HG03565 (cell line): Measurements from ENCODE around the gene SULF2.

Source experiments
- ATAC-seq: cut with Tn5 transposase; IDR thresholded peaks from one replicate; pipeline ENCODE4 v1.9.1; 2021; ENCODE audit warnings: mild to moderate bottlenecking, moderate library complexity; ENCODE audit not compliant: unreplicated experiment

SULF2 gene

DNA sequence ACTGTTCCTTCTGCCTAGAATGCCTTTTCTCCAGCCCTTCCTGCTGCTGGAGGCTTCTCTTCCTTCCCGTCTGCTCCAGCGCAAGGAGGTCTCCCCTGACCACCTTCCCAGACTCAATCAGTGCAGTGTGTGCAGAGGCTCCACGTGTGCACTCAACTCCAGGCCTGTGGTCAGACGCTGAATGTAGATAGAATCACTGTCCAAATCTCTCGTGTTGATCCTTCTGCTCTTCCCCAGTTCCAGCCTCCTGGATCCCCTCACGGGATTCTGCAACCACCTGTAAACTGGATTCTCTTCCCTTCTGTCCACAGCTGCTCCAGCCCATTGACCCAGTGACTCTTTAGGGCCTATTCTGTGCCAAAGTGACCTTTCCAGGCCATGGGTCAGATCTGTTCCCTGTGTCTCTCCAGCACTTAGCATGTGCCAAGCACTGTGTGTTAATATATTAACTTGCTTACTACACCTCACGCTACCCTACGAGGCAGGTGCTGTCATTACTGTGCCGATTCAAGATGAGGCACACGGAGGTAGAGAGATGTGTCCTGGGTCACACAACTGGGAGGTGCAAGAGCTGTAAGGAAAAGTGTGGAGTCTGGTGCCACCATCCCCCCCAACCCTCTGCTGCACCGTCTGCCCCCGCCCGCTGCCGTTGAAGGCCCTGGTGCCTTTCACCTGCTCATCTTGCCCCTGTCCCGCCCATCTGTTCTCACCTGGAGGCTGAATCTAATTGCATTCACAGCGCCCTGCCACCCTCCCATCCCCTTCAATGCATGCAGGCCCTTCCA lies 112.2 kb downstream of the SULF2 start:
- no peak for ATAC-seq

DNA sequence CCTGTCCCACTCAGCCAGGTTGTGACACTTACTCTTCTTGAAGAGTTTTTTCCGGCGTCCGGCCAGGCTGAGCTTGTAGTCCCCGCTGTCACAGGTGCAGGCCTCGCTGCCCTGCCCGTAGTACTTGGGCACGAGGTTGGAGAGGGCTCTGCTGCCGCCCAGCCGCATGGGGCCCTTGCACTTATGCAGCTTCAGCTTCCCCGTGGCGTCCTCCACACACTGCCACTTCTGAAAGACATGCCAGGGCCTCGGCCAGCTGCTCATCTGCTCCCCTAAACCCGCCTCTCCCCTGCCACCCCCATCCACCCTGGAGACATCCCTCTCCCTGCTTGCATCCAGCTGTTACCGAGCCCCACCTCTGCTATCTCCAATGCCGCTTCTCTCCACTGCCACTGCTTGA lies 113.1 kb downstream of the SULF2 start:
- ATAC-seq = no peak

GRCh38 chr20:47670913-47671312 lies 114.4 kb downstream of the SULF2 start:
- ATAC-seq = no peak

GRCh38 chr20:47669927-47670890 lies 115.1 kb downstream of the SULF2 start:
- no peak for ATAC-seq

DNA sequence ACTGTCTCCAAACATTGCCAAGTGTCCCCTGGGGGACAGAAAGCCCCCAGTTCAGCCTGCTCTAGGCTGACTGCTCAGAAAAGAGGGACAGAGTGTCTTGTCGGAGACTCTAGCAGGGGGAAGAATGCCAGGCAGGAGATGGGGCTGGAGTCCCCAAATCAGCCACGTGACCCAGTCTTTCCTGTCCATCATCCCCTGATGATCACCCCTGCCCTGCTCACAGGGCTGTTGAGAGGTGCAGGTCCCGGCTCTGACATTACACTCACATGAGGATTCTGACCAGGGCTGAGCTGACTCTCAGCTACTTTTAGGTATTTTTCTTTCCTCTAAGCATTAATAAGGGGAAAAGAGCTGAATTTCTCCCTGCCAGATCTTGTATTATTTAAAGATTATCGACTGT lies 115.8 kb downstream of the SULF2 start:
- no peak for ATAC-seq

GRCh38 chr20:47669152-47669425 lies 116.2 kb downstream of the SULF2 start:
- no peak for ATAC-seq

DNA sequence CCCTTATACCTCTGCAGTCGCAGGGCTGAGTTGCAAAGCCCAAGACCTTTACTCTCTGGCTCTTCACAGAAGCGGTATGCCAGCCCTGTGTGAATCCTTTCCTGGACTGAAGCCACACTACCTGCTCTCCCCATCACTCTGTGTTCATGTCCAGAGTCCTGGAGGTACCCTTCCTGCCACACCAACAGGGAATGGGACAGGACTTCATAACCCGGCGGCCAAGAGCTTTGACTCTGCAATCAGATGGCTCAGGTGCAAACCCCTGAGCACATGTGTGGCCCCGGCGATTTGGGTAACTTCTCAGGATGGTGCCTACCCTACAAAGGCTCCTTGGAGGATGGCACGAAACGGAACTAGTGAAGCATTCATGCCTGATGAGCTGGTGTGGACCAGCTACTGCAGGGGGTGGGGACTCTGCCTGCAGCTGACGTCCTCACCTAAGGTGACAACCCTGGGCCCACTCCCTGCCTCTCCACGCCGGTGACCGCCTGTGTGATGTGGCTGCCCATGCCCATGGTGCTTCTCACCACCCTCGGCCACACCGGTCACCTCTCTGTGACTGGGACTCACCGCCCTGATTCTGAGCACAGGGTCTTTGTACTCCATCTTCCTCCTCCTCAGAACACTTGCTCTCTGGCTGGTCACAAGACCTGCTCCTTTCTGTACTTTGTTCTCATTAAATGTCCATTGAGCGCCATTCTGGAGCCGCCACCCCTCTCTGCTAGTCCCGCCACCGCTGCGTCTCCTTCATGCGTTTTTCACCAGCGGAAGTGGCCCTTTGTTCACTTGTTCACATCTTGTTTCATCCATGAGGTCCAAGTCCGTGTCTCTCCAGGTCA lies 116.7 kb downstream of the SULF2 start:
- no peak for ATAC-seq

DNA sequence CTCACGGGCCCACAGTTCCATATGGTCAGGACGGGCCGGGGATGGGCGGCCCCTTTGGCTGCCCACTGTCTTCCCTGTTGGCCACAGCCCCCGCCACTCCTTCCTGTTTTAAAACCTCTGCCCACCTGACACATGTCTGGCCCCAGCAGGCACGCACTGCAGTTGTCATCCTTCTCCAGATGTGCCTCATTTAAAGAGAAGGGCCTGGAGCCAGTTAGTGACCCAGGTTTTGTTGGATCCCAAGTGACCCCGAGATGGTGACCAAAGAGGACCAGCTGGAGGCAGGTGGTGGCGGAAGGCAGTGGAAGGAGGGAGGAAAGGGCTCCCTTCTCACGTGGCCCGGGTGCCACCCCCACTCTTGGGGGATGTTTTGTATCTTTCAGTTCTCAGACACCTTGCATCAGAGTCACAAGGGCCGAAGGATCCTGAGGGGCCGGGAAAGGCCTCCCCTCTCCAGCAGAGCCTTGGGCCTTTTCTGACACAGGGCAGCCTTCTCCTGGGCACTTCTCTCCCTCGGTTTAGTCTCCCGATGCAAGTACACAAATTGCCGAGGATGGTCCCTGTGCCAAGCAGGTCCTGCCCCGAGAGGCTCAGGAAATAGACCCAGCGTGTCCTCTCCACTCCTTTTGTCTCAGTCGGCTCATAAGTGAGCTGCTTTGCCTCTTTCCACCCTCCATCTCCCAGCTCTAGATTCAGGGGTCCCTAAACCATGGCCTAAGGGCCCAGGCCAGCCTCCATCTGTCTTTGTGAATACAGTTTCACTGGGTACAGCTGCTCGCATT lies 117.6 kb downstream of the SULF2 start:
- no peak for ATAC-seq

DNA sequence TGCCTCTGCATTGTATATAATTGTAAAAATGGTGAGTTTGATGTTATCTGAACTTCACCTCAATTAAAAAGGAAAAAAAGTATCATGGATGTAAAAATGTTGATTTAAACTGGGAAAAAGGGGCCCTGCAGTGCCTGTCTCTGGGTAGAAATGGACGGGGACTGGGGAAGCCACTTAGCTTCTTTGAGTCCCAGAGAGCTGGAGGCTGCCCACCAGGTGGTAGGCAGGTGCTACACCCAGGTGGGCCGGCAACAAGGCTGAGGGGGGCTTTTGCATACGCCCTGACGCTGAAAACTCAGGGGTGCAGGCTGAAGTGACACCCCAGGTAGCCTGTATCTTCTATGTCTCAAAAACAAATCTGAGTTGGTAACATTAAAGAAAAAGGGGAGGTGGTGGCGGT lies 118.2 kb downstream of the SULF2 start:
- ATAC-seq = no peak

- ATAC-seq = no peak
These were observed 119.0 kb downstream of the SULF2 start for GRCh38 chr20:47666304-47666703.

DNA sequence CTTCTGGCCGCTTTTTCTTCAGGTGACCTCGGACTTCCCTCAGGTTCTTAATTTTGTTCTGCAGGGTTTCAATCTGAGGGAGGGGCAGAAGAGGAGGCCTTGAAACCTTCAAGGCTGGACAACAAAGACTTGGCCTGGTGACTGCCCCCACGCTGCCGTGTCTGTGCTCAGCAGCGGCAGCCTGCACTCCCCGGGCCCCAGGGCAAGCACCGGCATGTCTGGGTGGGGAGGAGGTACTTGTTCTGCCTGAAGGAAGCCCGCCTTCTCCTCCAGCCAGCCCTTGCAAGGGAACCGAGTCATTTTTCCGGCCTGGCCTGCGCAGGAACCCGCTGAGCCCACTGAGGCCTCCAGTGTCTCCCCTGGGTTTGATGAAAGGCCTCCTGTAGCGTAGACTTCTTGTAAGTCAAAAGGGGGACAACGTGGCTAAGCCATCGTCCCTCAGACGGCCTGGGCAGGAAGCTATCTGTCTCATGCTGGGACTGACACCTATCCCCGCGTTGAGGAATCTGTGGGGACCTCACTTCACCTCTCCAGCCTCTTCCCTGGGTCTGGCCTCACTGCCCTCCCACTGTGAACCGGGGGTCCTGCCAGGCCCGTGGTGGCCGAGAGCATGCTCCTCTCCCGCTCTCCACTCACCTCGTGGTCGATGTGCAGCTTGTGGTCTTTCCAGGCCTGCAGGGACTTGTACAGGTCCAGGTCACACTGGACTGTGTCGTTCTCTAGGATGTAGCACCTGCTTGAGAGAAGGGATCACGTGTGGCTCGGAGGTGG lies 119.9 kb downstream of the SULF2 start:
- no peak for ATAC-seq

DNA sequence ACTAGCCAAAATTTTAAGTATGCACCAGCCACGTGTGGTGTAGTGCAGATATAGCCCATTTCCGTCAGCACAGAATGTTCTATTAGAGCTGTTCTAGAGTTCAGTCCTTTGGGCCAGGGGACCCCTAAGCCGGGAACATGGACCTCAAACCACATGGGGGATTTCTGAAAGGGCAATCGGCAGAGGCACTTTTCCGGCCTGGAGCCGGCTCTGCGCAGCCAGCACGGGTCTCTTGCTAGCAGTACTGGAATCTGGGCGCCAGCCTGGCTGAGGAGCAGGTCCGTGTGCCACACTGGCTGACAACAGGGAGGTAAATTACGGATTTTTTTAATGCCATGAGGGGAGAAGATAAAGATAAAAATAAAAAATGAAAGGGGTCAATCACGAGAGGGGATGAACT lies 120.5 kb downstream of the SULF2 start:
- no peak for ATAC-seq

DNA sequence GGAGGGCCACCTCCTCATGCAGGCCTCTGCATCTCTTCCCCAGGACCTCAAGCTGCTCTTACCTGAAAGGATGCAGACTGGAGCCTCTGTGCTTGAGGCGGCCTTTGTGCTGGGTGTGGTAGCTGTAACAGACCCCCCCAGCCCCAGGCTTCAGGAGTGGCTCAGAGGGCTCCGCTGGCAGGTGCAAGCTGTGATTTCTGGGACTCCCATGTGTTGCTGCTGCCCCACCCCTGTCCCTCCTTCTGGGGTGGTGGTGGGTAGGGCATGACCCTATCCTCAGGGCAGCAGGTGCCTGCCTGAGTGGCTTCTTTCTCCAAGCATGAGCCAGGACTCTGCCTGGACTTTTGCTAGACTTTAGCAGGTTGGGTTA lies 121.2 kb downstream of the SULF2 start:
- no peak for ATAC-seq

DNA sequence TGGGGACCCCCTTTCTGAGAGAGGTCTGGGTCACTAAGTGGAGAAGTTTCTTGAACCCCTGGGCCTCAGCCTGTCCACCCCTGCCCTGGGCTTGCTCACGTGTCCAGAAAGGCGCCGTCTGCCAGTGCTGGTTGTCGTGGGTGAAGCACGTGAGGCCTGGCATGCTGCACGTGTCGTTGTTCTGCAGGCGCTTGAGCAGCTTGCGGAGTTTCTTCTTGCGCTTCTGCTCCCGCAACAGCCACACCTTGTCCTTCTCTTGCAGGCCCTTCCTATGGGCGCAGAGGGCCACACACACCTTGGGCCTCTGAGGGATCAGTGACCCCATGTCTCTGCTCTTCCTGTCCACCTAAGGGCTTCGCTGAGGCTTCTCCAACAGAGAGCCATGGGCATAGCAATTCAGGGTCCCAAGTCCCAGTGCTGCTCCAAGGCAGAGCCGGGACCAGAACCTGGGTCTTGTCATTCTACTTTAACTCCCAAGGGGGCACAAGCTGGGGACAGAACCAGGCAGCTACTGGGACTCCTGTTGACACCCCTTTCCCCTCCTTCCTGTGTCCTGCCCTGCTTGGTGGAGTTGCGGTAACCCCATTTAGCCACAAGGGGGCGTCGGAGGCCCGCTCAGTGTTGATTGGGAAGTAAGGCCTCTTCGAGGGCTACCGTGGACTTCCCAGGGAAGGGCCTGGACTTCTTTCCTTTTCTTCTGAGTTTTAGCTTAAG lies 121.8 kb downstream of the SULF2 start:
- no peak for ATAC-seq

DNA sequence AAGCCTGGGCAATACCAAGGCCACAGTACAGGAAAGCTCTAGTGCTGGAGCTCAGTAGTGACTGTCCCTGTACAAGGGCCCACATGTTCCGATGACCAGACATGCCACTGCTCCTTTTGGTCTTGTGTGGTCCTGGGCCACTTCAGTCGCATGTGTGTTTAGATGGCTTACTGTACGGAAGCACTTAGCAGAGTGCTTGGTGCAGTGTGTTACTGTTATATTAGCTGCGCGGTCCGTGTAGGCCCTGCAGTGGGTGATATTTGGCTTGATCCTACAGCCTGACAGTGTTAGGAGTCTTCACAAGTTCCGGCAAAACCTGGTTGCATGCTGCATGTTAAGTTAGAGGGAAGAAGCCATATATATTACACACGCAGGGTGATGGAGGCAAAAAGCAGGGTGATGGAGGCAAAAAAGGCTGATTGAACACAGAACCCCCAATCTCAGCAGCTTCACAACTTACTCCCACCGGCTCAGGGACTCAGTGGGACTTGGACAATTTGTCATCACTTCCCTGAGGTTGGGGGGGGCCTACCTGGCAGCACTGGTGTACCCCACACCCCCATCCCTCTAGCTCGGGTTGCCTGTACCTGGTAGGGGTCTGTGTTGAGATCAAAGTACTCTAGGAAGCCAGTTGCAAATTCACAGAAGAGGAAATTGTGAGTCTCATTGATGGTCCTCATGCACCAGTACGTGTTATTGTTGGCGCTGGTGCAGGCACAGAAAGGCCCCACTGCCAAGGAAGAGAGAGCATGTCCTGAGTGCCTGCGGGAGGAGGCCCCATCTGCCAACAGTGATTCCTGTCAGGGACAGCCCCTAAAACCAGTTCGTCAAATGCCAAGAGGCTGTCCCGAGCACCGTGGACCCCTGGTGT lies 122.6 kb downstream of the SULF2 start:
- ATAC-seq = no peak

- ATAC-seq = no peak
These were observed 123.6 kb downstream of the SULF2 start for GRCh38 chr20:47661714-47662113.

DNA sequence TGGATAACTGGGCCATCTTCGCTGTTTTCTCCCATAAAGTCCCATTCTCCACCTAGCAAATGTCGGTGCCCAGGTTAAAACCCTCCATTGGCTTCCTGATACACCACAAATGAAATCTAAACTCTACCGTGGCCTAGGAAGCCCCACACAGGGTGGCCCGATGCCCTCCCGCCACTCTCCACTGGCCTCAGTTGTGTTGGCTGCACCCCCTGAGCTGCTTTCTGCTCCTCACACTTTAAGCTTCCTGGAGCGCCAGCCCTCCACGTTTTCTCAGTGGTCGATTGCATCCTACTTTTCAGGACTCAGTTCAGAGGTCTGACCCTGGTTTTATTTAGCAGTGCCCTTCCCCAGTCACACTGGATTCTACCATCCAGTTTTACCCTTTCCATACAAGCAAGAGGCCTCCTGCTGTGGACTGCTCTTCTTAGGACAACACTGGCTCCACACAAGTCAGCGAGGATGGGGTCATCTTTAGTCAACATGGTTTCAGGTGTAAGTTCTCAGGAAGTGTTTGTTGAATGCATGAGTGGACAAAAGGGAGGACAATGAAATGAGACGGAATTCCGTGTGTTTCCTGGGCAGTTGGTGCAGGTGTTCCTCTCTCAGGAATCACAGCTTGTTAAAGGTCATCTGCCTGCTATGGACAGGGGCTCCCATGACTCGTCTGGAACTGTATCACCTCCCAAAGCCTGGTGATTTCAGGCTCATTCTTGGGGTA lies 124.1 kb downstream of the SULF2 start:
- no peak for ATAC-seq

DNA sequence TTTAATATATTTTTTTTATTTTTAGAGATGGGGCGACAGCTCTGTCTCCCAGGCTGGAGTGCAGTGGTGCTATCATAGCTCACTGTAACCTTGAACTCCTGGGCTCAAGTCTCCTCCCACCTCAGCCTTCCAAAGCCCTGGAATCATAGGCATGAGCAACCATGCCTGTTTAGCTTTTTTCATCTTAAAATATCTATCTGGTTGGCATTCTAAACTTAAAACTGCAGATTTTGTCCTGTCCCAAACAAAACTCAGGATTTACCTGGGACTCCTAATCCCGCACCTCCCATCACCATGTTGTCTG lies 124.7 kb downstream of the SULF2 start:
- ATAC-seq = no peak
